WTC11 (cell line): ENCODE results near the gene CHST13. TPM values are rescaled to one million over a fixed set of nuclear protein-coding genes. Genes with fewer than 3 reads are reported as not detected.

Experiments used
- ATAC-seq: fragments of 200-7000 bp; cut with Tn5 transposase; 2 replicates; pipeline ENCODE4 v1.10.0; 2021; ENCODE audit warnings: mild to moderate bottlenecking, moderate library complexity
- CTCF ChIA-PET: fragments of 300-600 bp; sonication (Branson Sonifier 250); formaldehyde crosslinking; loops from one replicate; lab custom pipeline; 2021; ENCODE audit warnings: antibody characterized with exemption; lab: Charles Lee
- POLR2A ChIA-PET: fragments of 350-600 bp; sonication (Branson Sonifier 250); formaldehyde crosslinking; loops from one replicate; lab custom pipeline; 2021; ENCODE audit warnings: antibody characterized with exemption; lab: Charles Lee
- DNase-seq: peaks from one replicate; pipeline ENCODE4 v3.0.0; 2021; ENCODE audit warnings: low spot score
- H3K27ac Mint-ChIP-seq: 2 replicates; pipeline ENCODE4 v1.8.0; 2021; ENCODE audit warnings: mixed read lengths
- H3K27me3 Mint-ChIP-seq: 2 replicates; pipeline ENCODE4 v1.8.0; 2021; ENCODE audit warnings: low read depth, mild to moderate bottlenecking, moderate library complexity, mixed read lengths
- H3K36me3 Mint-ChIP-seq: 2 replicates; pipeline ENCODE4 v1.8.0; 2021; ENCODE audit warnings: mixed read lengths
- H3K4me1 Mint-ChIP-seq: 2 replicates; pipeline ENCODE4 v1.8.0; 2022; ENCODE audit warnings: mixed read lengths
- H3K4me3 Mint-ChIP-seq: 2 replicates; pipeline ENCODE4 v1.8.0; 2021; ENCODE audit warnings: mild to moderate bottlenecking, moderate library complexity, mixed read lengths
- H3K9me3 Mint-ChIP-seq: 2 replicates; pipeline ENCODE4 v1.8.0; 2021; ENCODE audit warnings: mixed read lengths
- KAT7 ChIP-seq: sonication (generic); formaldehyde crosslinking; IDR thresholded peaks from 2 replicates; pipeline ENCODE4 v1.8.1; 2023; ENCODE audit warnings: missing genetic modification reagents, mild to moderate bottlenecking, borderline replicate concordance
- MXD4 ChIP-seq: fragments of 250-450 bp; sonication (Bioruptor Pico); IDR thresholded peaks from 2 replicates; pipeline ENCODE4 v1.8.0; 2021; ENCODE audit warnings: mild to moderate bottlenecking, moderate library complexity, borderline replicate concordance
- NFATC4 ChIP-seq: fragments of 250-450 bp; sonication (Bioruptor Pico); IDR thresholded peaks from 2 replicates; pipeline ENCODE4 v1.9.0; 2021; ENCODE audit warnings: mild to moderate bottlenecking
- OVOL2 ChIP-seq: fragments of 250-450 bp; sonication (Bioruptor Pico); IDR thresholded peaks from 2 replicates; pipeline ENCODE4 v1.9.0; 2021; ENCODE audit warnings: mild to moderate bottlenecking, borderline replicate concordance
- RORB ChIP-seq: fragments of 250-450 bp; sonication (Bioruptor Pico); IDR thresholded peaks from 2 replicates; pipeline ENCODE4 v1.9.0; 2021; ENCODE audit warnings: mild to moderate bottlenecking
- TCF7 ChIP-seq: sonication (generic); formaldehyde crosslinking; IDR thresholded peaks from 2 replicates; pipeline ENCODE4 v1.8.0; 2022; ENCODE audit warnings: mild to moderate bottlenecking, low read depth, missing genetic modification reagents, moderate library complexity
- ZNF138 ChIP-seq: sonication (generic); formaldehyde crosslinking; conservative IDR thresholded peaks from 2 replicates; pipeline ENCODE4 v1.8.1; 2022; ENCODE audit warnings: mild to moderate bottlenecking, moderate library complexity, missing genetic modification reagents
- ZNF671 ChIP-seq: fragments of 250-450 bp; sonication (Bioruptor Pico); IDR thresholded peaks from 2 replicates; pipeline ENCODE4 v1.8.0; 2021; ENCODE audit warnings: mild to moderate bottlenecking
- total RNA-seq: library from RNA; stranded (reverse); gene quantifications from 3 replicates; pipeline ENCODE4 v1.2.3, GENCODE V29; 2021
- TF ChIP-seq, protein P1 (sequence below): fragments of 200-600 bp; IDR thresholded peaks from 2 replicates; pipeline ENCODE4 v1.8.0; 2022; ENCODE audit warnings: antibody characterized with exemption
- TF ChIP-seq, protein P2 (sequence below): sonication (generic); formaldehyde crosslinking; IDR thresholded peaks from 2 replicates; pipeline ENCODE4 v1.8.1; 2022; ENCODE audit warnings: missing genetic modification reagents, borderline replicate concordance
- TF ChIP-seq, protein P3 (sequence below): sonication (generic); formaldehyde crosslinking; IDR thresholded peaks from 2 replicates; pipeline ENCODE4 v1.8.1; 2022; ENCODE audit warnings: low read depth, missing genetic modification reagents, borderline replicate concordance
- TF ChIP-seq, protein P4 (sequence below): fragments of 250-450 bp; sonication (Bioruptor Pico); IDR thresholded peaks from 2 replicates; pipeline ENCODE4 v1.9.0; 2021; ENCODE audit warnings: mild to moderate bottlenecking
- TF ChIP-seq, protein P5 (sequence below): sonication (generic); formaldehyde crosslinking; IDR thresholded peaks from 2 replicates; pipeline ENCODE4 v1.8.1; 2022; ENCODE audit warnings: low read depth, mild to moderate bottlenecking, moderate library complexity, missing genetic modification reagents, borderline replicate concordance

Gene CHST13
- total RNA-seq, 1 experiment from 2014 or later = 4.1 TPM

DNA sequence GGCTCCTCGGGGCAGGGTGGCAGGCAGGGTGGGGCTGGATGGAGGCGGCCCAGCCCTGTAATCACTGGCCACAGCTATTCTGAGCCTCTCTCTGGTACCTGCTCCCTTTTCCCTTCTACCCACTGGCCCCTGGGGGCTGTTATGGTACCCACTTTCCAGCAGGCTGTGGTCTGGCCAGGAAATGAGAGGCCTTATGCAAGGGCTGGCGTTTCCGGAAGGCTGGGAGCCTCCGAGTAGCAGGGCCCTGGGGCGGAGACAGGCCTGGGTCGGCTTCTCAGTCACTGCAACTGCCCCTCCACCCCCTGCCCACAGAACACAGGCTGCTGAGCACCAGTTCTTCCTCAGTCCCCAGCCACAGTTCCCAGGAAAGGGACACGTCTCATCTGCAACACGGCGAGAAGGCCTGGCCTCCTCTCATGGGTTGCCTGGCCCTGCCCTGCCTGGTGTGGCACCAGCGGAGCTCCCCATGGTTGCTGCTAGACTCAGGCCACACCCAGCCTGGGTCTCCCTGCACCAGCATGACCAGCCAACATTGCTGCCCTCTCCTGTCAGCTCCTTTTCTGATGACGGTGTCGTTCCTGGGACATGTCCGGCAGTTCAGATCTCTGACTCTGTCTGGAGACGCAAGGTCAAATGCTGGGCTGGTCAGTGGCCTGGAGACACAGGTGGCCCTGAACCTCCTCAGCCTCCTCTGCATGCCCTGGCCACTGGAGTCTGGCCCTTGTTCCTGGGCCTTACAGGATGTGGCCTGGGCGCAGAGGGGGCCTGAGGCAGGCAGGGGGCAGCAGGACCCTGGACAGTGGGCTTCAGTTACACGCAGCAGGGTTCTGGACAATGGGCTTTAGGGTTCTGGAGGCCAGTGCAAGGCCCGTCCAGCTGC is 6.5 kb downstream of the CHST13 start:
- TF ChIP-seq, protein P1, sequence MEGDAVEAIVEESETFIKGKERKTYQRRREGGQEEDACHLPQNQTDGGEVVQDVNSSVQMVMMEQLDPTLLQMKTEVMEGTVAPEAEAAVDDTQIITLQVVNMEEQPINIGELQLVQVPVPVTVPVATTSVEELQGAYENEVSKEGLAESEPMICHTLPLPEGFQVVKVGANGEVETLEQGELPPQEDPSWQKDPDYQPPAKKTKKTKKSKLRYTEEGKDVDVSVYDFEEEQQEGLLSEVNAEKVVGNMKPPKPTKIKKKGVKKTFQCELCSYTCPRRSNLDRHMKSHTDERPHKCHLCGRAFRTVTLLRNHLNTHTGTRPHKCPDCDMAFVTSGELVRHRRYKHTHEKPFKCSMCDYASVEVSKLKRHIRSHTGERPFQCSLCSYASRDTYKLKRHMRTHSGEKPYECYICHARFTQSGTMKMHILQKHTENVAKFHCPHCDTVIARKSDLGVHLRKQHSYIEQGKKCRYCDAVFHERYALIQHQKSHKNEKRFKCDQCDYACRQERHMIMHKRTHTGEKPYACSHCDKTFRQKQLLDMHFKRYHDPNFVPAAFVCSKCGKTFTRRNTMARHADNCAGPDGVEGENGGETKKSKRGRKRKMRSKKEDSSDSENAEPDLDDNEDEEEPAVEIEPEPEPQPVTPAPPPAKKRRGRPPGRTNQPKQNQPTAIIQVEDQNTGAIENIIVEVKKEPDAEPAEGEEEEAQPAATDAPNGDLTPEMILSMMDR = peak; percentile 21; the same call in 1 of the 2 replicates
- TF ChIP-seq MXD4 (CRISPR knock-in tag) = no peak
- no peak for TF ChIP-seq KAT7
- no peak for TF ChIP-seq ZNF138 (CRISPR knock-in tag)
- TF ChIP-seq, protein P2, sequence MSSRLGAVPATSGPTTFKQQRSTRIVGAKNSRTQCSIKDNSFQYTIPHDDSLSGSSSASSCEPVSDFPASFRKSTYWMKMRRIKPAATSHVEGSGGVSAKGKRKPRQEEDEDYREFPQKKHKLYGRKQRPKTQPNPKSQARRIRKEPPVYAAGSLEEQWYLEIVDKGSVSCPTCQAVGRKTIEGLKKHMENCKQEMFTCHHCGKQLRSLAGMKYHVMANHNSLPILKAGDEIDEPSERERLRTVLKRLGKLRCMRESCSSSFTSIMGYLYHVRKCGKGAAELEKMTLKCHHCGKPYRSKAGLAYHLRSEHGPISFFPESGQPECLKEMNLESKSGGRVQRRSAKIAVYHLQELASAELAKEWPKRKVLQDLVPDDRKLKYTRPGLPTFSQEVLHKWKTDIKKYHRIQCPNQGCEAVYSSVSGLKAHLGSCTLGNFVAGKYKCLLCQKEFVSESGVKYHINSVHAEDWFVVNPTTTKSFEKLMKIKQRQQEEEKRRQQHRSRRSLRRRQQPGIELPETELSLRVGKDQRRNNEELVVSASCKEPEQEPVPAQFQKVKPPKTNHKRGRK = no peak
- DNase-seq (no peak), ATAC-seq (peak; percentile 63)
- H3K36me3 Mint-ChIP-seq = no peaks in the 10 kb centered on the region
- POLR2A ChIA-PET = no interaction called here
- CTCF ChIA-PET = interaction anchor here (1.4 kb wide), 1 partner anchor 42 kb away, joined by 3 read pairs; no protein-coding TSS in a partner anchor
- H3K4me1 Mint-ChIP-seq = peaks cover 11% of the 10 kb centered on the region; the same call in 1 of the 2 replicates
- peaks cover under 1% of the 10 kb centered on the region; the same call in 1 of the 2 replicates for H3K27me3 Mint-ChIP-seq
- H3K4me3 Mint-ChIP-seq = no peak overlapping the region
- H3K27ac Mint-ChIP-seq = no peak overlapping the region
- no peaks in the 10 kb centered on the region for H3K9me3 Mint-ChIP-seq

DNA sequence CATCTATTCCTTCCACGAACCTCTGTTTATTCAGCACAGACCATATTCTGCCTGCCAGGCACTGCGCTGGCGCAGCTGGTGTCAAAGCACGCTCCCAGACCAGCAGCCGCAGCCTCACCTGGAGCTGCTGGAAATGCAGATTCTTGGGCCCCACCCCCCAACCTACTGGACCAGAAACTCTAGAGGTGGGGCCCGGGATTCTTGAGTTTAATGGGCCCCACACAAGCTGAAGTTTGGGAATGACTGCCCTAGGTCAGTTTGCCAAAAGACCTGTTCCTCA is 7.0 kb downstream of the CHST13 start:
- H3K4me3 Mint-ChIP-seq = no peak overlapping the region
- no peak overlapping the region for H3K27ac Mint-ChIP-seq
- no peak for ATAC-seq
- peaks cover 11% of the 10 kb centered on the region; the same call in 1 of the 2 replicates for H3K4me1 Mint-ChIP-seq
- no peaks in the 10 kb centered on the region; the same call in 1 of the 2 replicates for H3K27me3 Mint-ChIP-seq
- H3K36me3 Mint-ChIP-seq = no peaks in the 10 kb centered on the region
- CTCF ChIA-PET = interaction anchor here (0.6 kb wide), 1 partner anchor 82 kb away, joined by 3 read pairs; no protein-coding TSS in a partner anchor
- H3K9me3 Mint-ChIP-seq = no peaks in the 10 kb centered on the region
- DNase-seq = no peak
- TF ChIP-seq NFATC4 (CRISPR knock-in tag) = no peak
- TF ChIP-seq RORB (CRISPR knock-in tag) = no peak
- TF ChIP-seq, protein P3, sequence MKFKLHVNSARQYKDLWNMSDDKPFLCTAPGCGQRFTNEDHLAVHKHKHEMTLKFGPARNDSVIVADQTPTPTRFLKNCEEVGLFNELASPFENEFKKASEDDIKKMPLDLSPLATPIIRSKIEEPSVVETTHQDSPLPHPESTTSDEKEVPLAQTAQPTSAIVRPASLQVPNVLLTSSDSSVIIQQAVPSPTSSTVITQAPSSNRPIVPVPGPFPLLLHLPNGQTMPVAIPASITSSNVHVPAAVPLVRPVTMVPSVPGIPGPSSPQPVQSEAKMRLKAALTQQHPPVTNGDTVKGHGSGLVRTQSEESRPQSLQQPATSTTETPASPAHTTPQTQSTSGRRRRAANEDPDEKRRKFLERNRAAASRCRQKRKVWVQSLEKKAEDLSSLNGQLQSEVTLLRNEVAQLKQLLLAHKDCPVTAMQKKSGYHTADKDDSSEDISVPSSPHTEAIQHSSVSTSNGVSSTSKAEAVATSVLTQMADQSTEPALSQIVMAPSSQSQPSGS (CRISPR knock-in tag) = no peak
- no peak for TF ChIP-seq OVOL2 (CRISPR knock-in tag)
- TF ChIP-seq, protein P4, sequence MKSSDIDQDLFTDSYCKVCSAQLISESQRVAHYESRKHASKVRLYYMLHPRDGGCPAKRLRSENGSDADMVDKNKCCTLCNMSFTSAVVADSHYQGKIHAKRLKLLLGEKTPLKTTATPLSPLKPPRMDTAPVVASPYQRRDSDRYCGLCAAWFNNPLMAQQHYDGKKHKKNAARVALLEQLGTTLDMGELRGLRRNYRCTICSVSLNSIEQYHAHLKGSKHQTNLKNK (CRISPR knock-in tag) = no peak
- no peak for TF ChIP-seq ZNF671
- TF ChIP-seq, protein P2 = no peak
- TF ChIP-seq TCF7 (CRISPR knock-in tag) = no peak
- TF ChIP-seq, protein P5, sequence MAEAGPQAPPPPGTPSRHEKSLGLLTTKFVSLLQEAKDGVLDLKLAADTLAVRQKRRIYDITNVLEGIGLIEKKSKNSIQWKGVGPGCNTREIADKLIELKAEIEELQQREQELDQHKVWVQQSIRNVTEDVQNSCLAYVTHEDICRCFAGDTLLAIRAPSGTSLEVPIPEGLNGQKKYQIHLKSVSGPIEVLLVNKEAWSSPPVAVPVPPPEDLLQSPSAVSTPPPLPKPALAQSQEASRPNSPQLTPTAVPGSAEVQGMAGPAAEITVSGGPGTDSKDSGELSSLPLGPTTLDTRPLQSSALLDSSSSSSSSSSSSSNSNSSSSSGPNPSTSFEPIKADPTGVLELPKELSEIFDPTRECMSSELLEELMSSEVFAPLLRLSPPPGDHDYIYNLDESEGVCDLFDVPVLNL (CRISPR knock-in tag) = no peak
- POLR2A ChIA-PET = no interaction called here
